Renal cortical epithelial cell (primary cell): ENCODE measurements around the gene SMYD3. TPM values are rescaled to one million over a fixed set of nuclear protein-coding genes. Genes with fewer than 3 reads are reported as not detected.
"Not testable (repeated sequence)": the region's sequence is repeated elsewhere in the genome, so short reads cannot be mapped to it uniquely, and the experiment has no call there.

Source experiments
- DNase-seq: peaks from one replicate; pipeline ENCODE4 v3.0.0-alpha.2; 2011; ENCODE audit warnings: low read depth
- total RNA-seq: library from RNA; depleted of rRNA; stranded (reverse); fragments of >200 nt; gene quantifications from 2 replicates; pipeline ENCODE4 v1.2.3, GENCODE V29; 2014

Gene SMYD3
- total RNA-seq, 1 donor from 2014 or later, result 29.5 TPM

DNA sequence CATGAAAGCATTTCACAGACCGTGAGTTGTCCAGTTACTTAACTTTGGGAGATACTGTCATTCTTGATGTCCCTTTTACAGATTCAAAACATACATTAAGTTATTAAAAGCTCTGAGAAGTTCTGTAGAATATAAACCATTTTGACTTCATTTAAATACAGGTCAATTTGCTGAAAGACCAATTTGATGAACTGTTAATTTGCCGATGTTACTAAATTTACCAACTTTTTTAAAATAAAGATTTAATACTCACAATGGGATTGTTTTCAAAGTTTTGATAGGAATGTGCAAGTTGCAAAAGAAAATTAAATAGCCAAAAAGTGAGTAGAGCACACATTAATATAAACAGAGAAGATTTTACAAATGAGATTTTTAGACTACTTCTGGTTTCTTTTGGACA, 666.1 kb downstream of the SMYD3 start:
- DNase-seq, result no peak

DNA sequence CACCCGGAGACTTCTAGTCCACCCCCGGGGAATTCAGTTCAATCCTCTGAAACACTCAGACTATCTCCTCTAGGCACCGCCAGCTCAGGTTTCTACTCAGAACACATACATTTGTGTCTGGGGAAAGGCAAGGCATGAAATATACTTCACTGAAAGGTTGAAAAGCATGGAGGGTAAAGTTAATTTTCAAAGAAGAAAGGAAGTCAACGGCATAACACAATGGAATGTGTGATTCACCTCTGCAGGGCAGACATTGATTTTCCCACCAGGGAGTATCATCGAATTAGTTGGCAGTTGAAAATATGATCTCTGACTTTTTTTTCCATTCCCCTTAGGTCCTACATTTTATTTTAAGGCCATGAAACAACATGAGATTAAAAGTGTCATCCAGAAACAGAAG, 669.4 kb downstream of the SMYD3 start:
- peak; percentile 71 for DNase-seq

DNA sequence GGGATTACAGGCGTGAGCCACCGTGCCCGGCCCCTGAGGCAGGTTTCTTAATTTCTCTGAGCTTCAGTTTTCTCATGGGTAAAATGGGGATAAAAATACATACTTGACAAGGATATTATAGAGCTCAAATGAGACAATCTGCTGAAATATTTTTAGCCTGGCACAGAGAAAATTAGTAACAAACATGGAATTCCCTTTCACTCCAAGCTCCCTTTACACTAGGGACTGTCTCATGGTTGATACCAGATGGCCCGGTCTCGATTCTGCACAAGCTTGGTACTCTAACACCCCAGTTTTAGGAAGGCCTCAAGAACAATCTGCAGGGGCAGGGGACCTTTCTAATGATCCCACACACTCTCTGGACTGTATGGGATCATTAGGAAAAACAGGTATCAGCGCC, 671.7 kb downstream of the SMYD3 start:
- DNase-seq, result no peak

DNA sequence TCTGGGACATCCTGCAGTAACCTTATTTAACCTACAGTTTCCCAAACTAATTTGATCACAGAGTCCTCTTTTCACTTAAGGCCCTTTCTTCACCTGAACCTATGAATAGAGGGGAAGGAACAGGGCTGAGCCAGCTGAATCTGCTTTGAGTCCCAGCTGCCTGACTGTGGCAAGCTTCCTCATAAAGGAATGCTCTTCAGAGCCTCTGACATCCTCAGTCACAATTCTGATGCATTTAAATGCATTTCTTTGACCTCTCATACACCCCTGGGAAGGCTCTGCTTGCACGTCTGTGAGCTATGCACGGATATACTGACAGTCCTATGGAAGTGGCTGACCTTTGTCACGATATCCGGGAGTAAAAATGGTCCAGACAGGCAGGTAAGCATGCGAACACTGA, 673.1 kb downstream of the SMYD3 start:
- no peak for DNase-seq

DNA sequence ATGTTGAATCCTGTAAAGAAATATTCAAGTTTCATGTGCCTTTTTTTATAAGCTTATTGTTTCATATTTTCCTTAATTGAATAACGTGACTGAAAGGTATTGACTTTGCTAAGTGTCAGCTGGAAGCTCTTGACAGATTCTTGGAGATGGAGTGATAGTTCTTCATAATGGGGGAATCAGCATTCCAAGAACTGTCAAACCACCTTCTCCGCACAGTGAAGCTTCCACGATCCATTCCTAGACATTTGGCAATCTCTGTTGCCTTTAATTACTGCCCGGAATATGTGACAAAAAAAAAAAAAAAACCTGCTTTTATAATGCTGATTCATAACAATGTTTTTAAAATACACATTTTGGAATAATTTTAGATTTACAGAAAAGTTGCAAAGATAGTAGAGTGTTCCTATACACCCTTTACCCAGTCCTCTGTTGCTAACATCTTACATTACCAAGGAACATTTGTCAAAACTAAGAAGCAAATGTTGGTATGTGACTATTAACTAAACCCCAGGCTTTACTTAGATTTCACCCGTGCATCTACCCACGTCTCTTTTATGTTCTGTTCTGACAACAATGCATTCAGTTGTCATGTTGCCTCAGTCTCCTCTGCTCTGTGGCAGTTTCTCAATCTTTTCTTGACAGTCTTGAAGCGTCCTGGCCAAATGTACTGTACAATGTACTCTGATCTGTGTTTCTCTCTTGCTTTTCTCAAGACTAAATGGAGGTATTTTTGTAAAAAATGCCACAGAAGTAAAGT, 674.1 kb downstream of the SMYD3 start:
- no peak for DNase-seq

DNA sequence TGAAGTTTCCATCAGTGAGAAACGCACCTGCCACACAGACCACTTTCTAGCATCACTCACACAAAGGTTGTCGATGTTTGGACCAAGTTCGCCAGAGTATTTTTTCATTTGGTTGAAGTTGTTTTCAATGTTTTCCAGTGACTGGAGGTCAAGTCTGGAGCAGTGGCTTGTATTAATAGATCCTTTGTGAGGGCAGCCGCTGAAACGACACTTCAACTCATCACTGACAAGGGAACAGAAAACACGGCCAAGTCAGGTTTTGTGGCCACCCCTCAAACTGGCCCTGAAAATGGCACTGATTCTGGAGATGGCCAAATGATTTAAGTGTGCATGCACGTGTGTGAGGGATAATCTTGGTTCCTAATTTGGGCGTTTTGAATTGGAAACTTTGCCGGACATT, 675.6 kb downstream of the SMYD3 start:
- no peak for DNase-seq

DNA sequence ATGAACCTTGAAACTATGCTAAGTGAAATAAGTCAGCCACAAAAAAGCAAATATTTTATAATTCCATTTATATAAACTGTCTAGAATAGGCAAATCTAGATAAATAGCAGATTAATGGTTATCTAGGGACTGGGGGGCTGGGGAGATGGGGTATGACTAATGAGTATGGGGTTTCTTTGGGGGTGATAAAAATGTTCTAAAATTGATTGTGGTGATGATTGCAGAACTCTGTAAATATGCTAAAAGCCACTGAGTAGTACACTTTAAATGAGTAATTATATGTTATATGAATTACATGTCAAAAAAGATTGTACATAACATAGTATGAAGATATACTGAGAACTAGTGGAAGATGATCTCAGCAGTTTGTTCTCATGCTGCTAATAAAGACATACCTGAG, 677.3 kb downstream of the SMYD3 start:
- DNase-seq, result no peak

DNA sequence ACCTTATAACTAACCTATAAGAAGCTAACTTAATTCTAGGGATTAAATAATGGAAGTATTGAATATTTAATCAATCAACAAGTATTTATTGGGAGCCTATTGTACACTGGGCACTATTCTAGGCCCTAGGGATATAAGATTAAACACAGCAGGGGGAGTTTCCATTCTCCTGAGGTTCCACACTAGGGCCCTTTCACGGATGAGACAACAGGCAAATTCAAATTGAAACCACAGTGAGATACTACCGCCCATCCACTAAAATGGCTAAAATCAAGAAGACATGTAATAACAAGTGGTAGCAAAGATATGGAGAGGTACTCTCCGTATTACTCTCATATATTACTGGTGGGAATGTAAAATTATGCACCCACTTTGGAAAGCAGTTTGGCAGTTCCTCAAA, 677.9 kb downstream of the SMYD3 start:
- no peak for DNase-seq

DNA sequence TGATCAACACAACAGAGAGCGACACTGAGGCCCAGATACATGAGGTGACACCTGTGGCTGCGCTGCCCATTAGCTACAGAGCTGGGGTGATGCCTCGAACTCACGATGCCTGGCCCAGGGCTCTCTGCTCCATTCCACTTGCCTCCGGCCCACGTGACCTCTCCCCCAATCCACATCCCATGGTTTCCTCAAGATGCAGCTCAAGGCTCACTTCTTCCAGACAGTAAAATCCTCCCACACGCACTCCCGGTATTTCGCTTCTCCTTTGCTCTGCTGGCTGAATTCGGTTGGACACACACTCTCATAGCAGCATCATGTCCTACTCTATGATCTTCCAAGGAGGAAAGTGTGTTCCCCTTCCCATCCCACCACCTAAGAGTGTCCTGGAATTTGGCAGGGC, 679.8 kb downstream of the SMYD3 start:
- no peak for DNase-seq

DNA sequence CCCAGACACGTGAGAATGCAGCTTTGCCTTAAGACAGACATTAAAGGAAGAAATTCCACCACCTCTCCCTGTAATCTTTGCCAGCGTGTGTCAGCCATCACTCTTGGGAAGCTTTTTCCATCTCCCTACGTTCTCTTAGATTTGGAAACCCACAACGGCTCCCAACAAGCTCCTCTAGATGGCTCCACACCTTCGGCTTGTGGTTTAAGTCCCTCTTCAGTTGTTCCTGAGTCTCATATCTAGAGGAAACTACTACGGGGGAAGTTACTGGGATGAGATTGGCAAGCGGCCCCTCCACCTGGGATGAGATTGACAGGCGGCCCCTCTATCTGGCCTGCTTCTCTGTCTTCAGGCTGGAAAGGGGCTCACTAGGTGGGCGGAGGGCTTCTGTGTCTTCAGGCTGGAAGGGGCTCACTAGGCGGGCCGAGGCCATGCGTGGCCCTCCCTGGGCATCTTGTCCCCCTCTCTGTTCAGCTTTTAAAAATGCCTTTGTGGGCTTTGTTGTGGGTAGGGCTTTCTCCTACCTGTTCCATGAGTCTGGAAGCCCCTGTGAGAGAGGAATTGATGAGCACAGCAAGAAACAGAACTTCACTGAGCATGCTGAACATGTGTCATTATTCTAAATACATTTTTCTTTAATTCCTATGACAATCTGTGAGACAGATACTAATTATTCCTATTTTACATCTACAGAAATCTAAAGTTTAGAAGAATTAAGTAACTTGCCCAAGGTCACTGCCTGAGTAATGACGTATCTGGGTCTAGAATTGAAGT, 681.8 kb downstream of the SMYD3 start:
- DNase-seq, result no peak

DNA sequence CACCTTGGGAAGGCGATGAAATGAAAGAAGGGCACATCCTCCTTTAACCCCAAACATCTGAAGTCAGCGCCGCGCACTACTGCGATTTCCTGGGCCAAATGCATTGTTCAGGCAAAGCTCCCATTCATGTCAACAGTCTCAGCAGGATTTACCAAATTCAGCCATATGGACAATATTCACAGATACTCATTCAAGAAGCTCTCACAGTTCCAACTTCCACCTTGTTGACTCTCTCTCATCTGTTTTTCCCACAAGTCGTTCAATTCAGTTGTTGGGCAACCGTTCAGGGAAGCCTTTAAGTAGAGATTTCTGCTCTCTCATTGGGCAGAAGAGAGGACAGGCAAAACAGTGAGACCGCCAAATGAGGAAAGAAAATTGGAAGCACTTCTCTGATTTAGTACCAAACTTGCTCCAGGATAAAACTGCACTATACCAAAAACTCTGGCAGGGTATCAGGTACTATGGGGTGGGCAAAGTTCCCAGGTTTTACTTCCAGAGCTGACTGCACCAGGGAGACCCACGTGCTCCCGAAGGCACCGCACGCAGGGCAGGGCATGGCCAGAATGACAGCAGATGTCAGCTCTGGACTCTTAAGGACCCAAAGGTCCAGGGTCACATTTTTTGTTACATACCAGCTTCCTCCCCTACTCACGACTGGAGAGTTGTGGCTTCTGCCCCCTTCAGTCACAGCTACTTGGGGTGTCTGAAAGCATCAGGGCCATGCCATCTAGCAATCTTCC, 683.5 kb downstream of the SMYD3 start:
- no peak for DNase-seq

DNA sequence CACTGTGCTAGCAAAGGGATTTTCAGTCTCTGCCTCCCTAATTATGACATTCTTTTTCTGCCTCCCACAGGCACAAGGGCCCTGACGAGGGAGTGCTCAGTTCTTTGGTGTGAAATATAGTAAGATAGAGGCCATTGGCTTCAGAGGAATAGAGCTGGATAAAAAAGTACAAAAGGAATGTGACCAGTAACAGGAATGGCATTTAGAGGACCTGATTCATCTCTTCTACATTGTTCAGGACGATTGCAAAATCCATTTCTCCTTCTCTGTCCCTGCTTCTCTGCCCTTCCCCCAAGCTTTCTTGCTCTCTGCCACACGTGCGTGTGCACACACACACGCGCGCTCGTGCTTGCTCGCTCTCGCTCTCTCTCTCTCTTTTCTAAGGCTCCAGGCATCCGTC, 684.1 kb downstream of the SMYD3 start:
- peak; percentile 98 for DNase-seq

DNA sequence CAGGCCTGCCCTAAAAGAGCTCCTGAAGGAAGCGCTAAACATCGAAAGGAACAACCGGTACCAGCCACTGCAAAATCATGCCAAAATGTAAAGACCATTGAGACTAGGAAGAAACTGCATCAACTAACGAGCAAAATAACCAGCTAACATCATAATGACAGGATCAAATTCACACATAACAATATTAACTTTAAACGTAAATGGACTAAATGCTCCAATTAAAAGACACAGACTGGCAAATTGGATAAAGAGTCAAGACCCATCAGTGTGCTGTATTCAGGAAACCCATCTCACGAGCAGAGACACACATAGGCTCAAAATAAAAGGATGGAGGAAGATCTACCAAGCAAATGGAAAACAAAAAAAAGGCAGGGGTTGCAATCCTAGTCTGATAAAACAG, 688.7 kb downstream of the SMYD3 start:
- DNase-seq, result not testable (repeated sequence)

DNA sequence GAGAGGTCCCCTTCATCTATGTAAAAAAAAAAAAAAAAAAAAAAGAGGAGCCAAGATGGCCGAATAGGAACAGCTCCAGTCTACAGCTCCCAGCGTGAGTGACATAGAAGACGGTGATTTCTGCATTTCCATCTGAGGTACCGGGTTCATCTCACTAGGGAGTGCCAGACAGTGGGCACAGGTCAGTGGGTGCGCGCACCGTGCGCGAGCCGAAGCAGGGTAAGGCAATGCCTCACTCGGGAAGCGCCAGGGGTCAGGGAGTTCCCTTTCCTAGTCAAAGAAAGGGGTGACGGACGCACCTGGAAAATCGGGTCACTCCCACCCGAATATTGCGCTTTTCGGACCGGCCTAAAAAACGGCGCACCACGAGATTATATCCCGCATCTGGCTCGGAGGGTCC, 690.6 kb downstream of the SMYD3 start:
- DNase-seq, result not testable (repeated sequence)

DNA sequence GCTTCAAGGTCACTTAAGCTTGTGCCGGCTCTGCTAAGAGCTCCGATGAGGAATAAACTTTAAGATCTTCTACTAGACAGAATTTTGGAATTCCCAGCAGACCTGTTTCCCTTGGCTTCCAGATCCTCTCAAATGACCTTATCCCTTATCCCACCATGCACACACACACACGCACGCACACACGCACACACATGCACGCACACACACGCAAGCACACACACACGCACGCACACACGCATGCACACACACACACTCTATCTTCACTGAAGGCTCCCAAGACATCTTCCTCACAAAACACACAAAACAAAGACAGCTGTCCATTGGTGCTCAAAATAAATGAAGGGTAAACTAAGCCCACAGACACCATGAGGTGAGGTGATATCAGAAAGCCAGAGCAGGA, 692.4 kb downstream of the SMYD3 start:
- no peak for DNase-seq

DNA sequence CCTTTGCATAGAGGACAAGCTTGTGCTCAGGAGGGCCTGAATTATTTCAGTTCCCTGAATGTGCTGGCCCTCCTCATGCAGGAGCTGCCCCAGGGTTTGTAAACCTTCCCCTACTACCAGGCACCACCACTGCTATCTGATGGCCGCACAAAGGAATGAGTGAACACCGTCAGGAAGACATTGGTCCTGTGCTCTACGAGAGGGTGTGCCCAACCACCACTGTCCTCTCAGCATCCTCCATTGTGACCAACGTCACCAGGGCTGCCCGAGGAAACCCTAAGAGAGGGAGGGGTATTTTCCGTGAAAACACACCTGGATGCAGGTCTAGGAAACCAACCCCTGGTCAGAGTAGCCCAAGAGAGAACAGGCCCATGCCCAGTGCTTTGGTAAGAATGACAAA, 694.8 kb downstream of the SMYD3 start:
- no peak for DNase-seq

DNA sequence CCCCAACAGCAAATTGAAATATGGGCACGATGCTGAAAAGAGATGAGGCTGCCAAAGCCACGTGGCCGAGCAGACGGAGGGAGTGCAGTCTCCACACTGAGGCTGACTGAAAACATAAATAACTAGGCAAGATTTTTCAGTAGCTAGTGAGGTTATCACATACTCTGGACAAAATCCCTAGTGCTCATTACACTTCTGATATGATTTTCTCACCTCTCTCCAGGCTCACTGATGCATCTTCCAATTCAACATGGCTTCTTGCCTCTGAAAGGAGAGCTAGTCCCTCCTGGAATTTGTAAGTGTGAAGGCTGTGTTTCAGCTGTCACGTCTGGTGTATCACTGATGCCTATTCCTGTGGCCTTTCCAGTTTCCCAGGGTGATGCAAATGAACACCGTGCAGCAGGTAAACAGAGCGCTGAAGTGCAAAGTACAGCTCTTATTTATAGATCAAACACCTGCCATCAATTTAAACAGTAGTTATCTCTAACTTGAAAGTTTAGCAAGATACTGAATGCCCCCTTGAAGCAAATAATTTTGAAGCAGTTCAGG, 696.2 kb downstream of the SMYD3 start:
- DNase-seq, result no peak

DNA sequence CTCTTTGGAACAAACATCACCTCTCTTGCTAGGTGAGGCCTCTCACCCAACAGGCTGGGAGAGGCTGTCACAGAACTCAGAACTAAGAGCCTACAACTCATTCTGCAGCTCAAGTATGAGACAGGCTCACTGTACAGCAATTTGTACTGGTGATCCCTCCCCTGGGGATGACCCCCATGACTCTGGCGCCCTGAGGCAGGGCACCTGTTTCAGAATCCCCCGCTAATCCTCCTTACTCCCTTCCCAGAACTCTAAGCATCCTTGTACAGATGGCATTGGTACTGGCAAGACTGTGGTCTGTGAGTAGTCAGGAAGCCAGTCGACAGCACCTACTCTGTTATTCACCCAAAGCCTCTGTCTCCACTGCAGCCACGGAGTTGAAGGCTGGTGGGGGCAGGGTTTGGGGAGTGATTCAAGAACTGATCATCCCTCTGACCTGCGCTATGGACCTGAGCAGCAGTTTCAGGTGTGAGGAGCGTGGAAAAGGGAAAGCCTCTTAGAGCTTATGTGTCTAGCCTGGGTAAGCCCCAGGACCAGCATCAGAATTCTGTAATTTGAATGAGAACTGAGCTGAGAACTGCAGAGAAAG, 696.8 kb downstream of the SMYD3 start:
- DNase-seq, result no peak

DNA sequence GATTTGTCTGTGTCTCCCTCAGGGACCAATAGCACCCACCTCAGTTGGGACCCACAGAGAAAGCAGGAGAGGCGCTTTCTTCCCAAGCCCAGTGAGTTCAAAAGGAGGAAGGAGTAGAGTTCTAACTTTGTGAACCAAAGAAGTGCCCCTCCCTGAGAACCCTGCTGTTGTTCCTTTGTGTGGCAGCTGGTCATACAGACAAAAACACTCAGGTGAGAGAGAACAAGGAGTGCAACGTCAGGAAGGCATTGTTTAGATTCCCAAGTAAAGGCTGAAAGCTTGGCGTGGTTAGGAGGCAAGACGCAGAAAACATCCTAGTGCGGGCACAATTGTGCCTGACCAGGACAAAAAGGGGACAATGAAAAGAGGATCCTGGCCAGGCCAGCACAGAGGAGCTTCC, 697.7 kb downstream of the SMYD3 start:
- DNase-seq, result no peak

DNA sequence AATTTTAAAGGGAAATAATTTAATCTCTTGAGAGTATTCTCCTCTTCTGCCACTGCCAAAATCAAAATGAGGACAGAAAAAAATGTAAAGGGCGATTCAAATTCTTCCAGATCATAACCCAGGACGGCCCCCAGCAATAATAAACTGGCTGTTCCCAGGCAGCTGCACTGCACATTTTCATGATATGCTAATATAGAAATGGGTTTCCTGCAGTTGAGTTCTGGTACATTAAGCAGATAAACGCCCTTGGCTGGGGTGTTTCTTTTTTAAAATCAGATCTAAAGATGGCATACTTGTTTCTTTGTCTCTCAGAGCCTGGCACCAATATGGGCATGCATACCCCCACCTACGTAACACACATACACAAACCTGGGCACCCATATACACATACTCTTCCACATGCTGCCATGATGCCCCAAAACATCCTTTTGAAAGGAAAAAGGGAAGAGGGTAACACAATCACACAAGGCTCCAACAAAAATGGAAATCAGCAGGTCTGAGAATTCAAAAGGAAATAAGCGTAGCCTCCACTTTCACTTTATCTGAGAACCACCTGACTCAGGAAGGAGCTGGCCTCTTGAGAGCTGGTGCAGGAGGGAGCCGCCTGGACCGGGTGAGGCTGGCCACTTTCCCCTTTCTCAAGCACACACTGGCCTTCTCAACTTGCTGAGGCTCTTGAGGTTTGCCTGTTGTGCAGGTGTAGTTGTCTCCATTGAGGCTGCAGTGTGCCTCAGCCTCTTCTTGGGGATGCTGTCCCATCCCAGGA, 698.9 kb downstream of the SMYD3 start:
- no peak for DNase-seq

DNA sequence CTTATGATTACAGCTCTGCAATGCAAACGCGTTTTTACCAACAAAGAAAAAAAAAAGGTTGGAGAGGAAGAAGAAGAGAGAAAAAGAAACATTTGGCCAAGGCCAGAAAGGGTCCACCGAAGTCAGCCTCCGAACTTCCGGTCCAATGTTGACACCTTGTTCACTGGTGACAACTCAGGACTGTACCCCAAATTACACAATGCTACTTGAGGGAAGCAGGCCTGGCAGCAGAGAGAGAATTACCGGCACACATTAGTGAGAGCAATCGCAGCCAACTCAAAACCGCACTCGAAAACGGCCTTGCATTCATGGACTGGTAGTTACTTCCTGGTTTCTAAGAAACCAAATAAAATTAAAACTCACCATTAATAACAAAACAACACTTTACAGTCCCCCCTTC, 699.8 kb downstream of the SMYD3 start:
- peak; percentile 50 for DNase-seq
